Loucy (cell line): ENCODE results near the gene SAMD13.

Source experiments
- CTCF ChIP-seq: fragments of 200-600 bp; sonication (generic); conservative IDR thresholded peaks from 2 replicates; pipeline ENCODE4 v1.5.1; 2014; ENCODE audit warnings: mild to moderate bottlenecking, antibody characterized with exemption, low read length
- EZH2phosphoT487 ChIP-seq: fragments of 200-600 bp; IDR thresholded peaks from 2 replicates; pipeline ENCODE4 v1.6.1; 2018; ENCODE audit warnings: antibody characterized with exemption, mild to moderate bottlenecking, moderate library complexity, borderline replicate concordance

- TF ChIP-seq CTCF (no peak), EZH2phosphoT487 (no peak)
Observed at GRCh38 chr1:84269306-84269705, 32.2 kb upstream of the SAMD13 start.
